Peyer's patch (tissue), 4 donors: ENCODE results near the gene TPP2. TPM values are rescaled to one million over a fixed set of nuclear protein-coding genes. Genes with fewer than 3 reads are reported as not detected.
A peak's percentile ranks its signal among the peaks of the same experiment; 100 is the strongest.

Experiments
- DNase-seq, 3 donors: peaks; one replicate each; pipeline ENCODE4 v3.0.0-alpha.2; 2017 to 2019
- H3K27ac ChIP-seq, 4 donors: fragments of 200-600 bp; sonication (generic); one replicate each; pipeline ENCODE4 v1.5.1; 2016 to 2019
- H3K27me3 ChIP-seq, 2 donors: fragments of 200-600 bp; sonication (generic); one replicate each; pipeline ENCODE4 v1.5.1; 2019
- H3K36me3 ChIP-seq, 3 donors: fragments of 200-600 bp; sonication (generic); one replicate each; pipeline ENCODE4 v1.5.1; 2016 to 2019
- H3K4me1 ChIP-seq, 4 donors: fragments of 200-600 bp; sonication (generic); one replicate each; pipeline ENCODE4 v1.5.1; 2016 to 2019
- H3K4me3 ChIP-seq, 4 donors: fragments of 200-600 bp; sonication (generic); 1 replicate in 3 of 4; 2 replicates in 1 of 4; pipeline ENCODE4 v1.5.1; 2016 to 2019; ENCODE audit warnings: mild to moderate bottlenecking in 1 of 4
- H3K9me3 ChIP-seq, 4 donors: fragments of 200-600 bp; sonication (generic); one replicate each; pipeline ENCODE4 v1.5.1; 2016 to 2019; ENCODE audit warnings: mild to moderate bottlenecking in 1 of 4
- CTCF ChIP-seq, 6 experiments: fragments of 450-650 bp in 4 of 6; fragments of 200-600 bp in 2 of 6; sonication (generic) in 1 of 6; IDR thresholded peaks; one replicate each; pipeline ENCODE4 v1.5.1; 2017 to 2019; ENCODE audit warnings: antibody characterized with exemption in 6 of 6, mild to moderate bottlenecking in 3 of 6, moderate library complexity in 1 of 6
- POLR2A ChIP-seq, 2 donors: fragments of 450-650 bp; IDR thresholded peaks; one replicate each; pipeline ENCODE4 v1.5.1; 2017; ENCODE audit warnings: antibody characterized with exemption in 2 of 2, mild to moderate bottlenecking in 2 of 2, moderate library complexity in 2 of 2
- total RNA-seq, 4 donors: library from RNA; depleted of rRNA; stranded (reverse); fragments of >200 nt; gene quantifications; one replicate each; pipeline ENCODE4 v1.1.0, GENCODE V29; 2016

Gene TPP2
- total RNA-seq, 4 donors from 2014 or later = 20.0 to 52.0 (median 28.6) TPM

GRCh38 chr13:102571075-102571474, 25.7 kb upstream of the TPP2 start:
- H3K36me3 ChIP-seq = no peaks in the 10 kb centered on the region
- no peaks in the 10 kb centered on the region for H3K9me3 ChIP-seq
- DNase-seq = no peak
- no peak overlapping the region for H3K4me3 ChIP-seq
- no peak overlapping the region for H3K27ac ChIP-seq
- H3K27me3 ChIP-seq = no peaks in the 10 kb centered on the region
- TF ChIP-seq POLR2A (IDR thresholded peaks at IDR 0.05) = no peak
- no peak for TF ChIP-seq CTCF (IDR thresholded peaks at IDR 0.05)
- no peaks in the 10 kb centered on the region for H3K4me1 ChIP-seq

GRCh38 chr13:102572323-102572722, 24.5 kb upstream of the TPP2 start:
- Histone ChIP-seq H3K9me3 (no peaks in the 10 kb centered on the region), H3K36me3 (no peaks in the 10 kb centered on the region), H3K27me3 (no peaks in the 10 kb centered on the region), H3K4me1 (no peaks in the 10 kb centered on the region), H3K27ac (no peak overlapping the region), H3K4me3 (no peak overlapping the region)
- no peak for TF ChIP-seq POLR2A (IDR thresholded peaks at IDR 0.05)
- no peak for DNase-seq

- no peak overlapping the region for H3K4me3 ChIP-seq
- no peaks in the 10 kb centered on the region for H3K36me3 ChIP-seq
- no peaks in the 10 kb centered on the region for H3K9me3 ChIP-seq
- no peaks in the 10 kb centered on the region for H3K4me1 ChIP-seq
- peak in 1 of 3 donors; percentile 52 for DNase-seq
- H3K27ac ChIP-seq = no peak overlapping the region
- no peaks in the 10 kb centered on the region for H3K27me3 ChIP-seq
- TF ChIP-seq POLR2A (IDR thresholded peaks at IDR 0.05) (no peak), CTCF (IDR thresholded peaks at IDR 0.05) (peak; percentile 56 to 80 (median 77))
Observed at GRCh38 chr13:102580552-102581169, 16.1 kb upstream of the TPP2 start.

GRCh38 chr13:102582256-102582655, 14.5 kb upstream of the TPP2 start:
- H3K4me1 ChIP-seq = no peaks in the 10 kb centered on the region
- H3K27ac ChIP-seq = no peak overlapping the region
- H3K36me3 ChIP-seq = no peaks in the 10 kb centered on the region
- no peaks in the 10 kb centered on the region for H3K27me3 ChIP-seq
- TF ChIP-seq POLR2A (IDR thresholded peaks at IDR 0.05) = no peak
- TF ChIP-seq CTCF (IDR thresholded peaks at IDR 0.05) = no peak
- no peak for DNase-seq
- H3K4me3 ChIP-seq = no peak overlapping the region
- no peaks in the 10 kb centered on the region for H3K9me3 ChIP-seq

- Histone ChIP-seq H3K9me3 (no peaks in the 10 kb centered on the region), H3K36me3 (no peaks in the 10 kb centered on the region), H3K4me3 (no peak overlapping the region), H3K4me1 (no peaks in the 10 kb centered on the region), H3K27me3 (no peaks in the 10 kb centered on the region), H3K27ac (no peak overlapping the region)
- DNase-seq = no peak
- TF ChIP-seq POLR2A (IDR thresholded peaks at IDR 0.05) (no peak), CTCF (IDR thresholded peaks at IDR 0.05) (no peak)
Observed at GRCh38 chr13:102584434-102584833, 12.4 kb upstream of the TPP2 start.

GRCh38 chr13:102586615-102587014, 10.2 kb upstream of the TPP2 start:
- H3K4me1 ChIP-seq = no peaks in the 10 kb centered on the region
- no peak for TF ChIP-seq POLR2A (IDR thresholded peaks at IDR 0.05)
- no peak for TF ChIP-seq CTCF (IDR thresholded peaks at IDR 0.05)
- no peak overlapping the region for H3K27ac ChIP-seq
- H3K27me3 ChIP-seq = no peaks in the 10 kb centered on the region
- no peak for DNase-seq
- H3K36me3 ChIP-seq = no peaks in the 10 kb centered on the region
- H3K4me3 ChIP-seq = no peak overlapping the region
- no peaks in the 10 kb centered on the region for H3K9me3 ChIP-seq
